ENCODE results near the gene CCL17.
A peak's percentile ranks its signal among the peaks of the same experiment; 100 is the strongest.

Gene CCL17

GRCh38 chr16:57376313-57376818 lies 28.2 kb upstream of the CCL17 start:
- H3K27ac ChIP-seq = no peak overlapping the region
- no peak overlapping the region for H3K4me3 ChIP-seq (ENCODE audit: low read depth, low read length)
- TF ChIP-seq, protein P1, sequence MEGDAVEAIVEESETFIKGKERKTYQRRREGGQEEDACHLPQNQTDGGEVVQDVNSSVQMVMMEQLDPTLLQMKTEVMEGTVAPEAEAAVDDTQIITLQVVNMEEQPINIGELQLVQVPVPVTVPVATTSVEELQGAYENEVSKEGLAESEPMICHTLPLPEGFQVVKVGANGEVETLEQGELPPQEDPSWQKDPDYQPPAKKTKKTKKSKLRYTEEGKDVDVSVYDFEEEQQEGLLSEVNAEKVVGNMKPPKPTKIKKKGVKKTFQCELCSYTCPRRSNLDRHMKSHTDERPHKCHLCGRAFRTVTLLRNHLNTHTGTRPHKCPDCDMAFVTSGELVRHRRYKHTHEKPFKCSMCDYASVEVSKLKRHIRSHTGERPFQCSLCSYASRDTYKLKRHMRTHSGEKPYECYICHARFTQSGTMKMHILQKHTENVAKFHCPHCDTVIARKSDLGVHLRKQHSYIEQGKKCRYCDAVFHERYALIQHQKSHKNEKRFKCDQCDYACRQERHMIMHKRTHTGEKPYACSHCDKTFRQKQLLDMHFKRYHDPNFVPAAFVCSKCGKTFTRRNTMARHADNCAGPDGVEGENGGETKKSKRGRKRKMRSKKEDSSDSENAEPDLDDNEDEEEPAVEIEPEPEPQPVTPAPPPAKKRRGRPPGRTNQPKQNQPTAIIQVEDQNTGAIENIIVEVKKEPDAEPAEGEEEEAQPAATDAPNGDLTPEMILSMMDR (IDR thresholded peaks at IDR 0.05; ENCODE audit: low read depth, low read length, missing control alignments) = no peak
- in situ Hi-C loops (cut with HindIII; ENCODE audit: low pct_ligation_motif_present, low sequenced_read_pairs) = no loop called here
- no peak for DNase-seq
- peaks cover 7% of the 10 kb centered on the region for H3K27me3 ChIP-seq (replicated peaks)
- no peaks in the 10 kb centered on the region for H3K36me3 ChIP-seq (replicated peaks)

GRCh38 chr16:57377080-57377841 lies 27.3 kb upstream of the CCL17 start:
- TF ChIP-seq, protein P1 (IDR thresholded peaks at IDR 0.05; ENCODE audit: low read depth, low read length, missing control alignments) = no peak
- Histone ChIP-seq H3K4me3 (ENCODE audit: low read depth, low read length) (no peak overlapping the region), H3K27me3 (replicated peaks) (peaks cover 7% of the 10 kb centered on the region), H3K27ac (no peak overlapping the region), H3K36me3 (replicated peaks) (no peaks in the 10 kb centered on the region)
- DNase-seq = no peak
- in situ Hi-C loops (cut with HindIII; ENCODE audit: low pct_ligation_motif_present, low sequenced_read_pairs) = no loop called here

- in situ Hi-C loops (cut with HindIII; ENCODE audit: low pct_ligation_motif_present, low sequenced_read_pairs) = no loop called here
- DNase-seq = no peak
- TF ChIP-seq, protein P1 (IDR thresholded peaks at IDR 0.05; ENCODE audit: low read depth, low read length, missing control alignments) = no peak
- H3K4me3 ChIP-seq (ENCODE audit: low read depth, low read length) = no peak overlapping the region
- peaks cover 4% of the 10 kb centered on the region for H3K27me3 ChIP-seq (replicated peaks)
- no peaks in the 10 kb centered on the region for H3K36me3 ChIP-seq (replicated peaks)
- no peak overlapping the region for H3K27ac ChIP-seq
Measured at GRCh38 chr16:57379579-57379978, 25.0 kb upstream of the CCL17 start.

- no peak overlapping the region for H3K4me3 ChIP-seq (ENCODE audit: low read depth, low read length)
- H3K36me3 ChIP-seq (replicated peaks) = no peaks in the 10 kb centered on the region
- TF ChIP-seq, protein P1 (IDR thresholded peaks at IDR 0.05; ENCODE audit: low read depth, low read length, missing control alignments) = no peak
- in situ Hi-C loops (cut with HindIII; ENCODE audit: low pct_ligation_motif_present, low sequenced_read_pairs) = no loop called here
- DNase-seq = peak; percentile 8
- H3K27me3 ChIP-seq (replicated peaks) = peaks cover 4% of the 10 kb centered on the region
- no peak overlapping the region for H3K27ac ChIP-seq
Measured at GRCh38 chr16:57380671-57381462, 23.7 kb upstream of the CCL17 start.

DNA sequence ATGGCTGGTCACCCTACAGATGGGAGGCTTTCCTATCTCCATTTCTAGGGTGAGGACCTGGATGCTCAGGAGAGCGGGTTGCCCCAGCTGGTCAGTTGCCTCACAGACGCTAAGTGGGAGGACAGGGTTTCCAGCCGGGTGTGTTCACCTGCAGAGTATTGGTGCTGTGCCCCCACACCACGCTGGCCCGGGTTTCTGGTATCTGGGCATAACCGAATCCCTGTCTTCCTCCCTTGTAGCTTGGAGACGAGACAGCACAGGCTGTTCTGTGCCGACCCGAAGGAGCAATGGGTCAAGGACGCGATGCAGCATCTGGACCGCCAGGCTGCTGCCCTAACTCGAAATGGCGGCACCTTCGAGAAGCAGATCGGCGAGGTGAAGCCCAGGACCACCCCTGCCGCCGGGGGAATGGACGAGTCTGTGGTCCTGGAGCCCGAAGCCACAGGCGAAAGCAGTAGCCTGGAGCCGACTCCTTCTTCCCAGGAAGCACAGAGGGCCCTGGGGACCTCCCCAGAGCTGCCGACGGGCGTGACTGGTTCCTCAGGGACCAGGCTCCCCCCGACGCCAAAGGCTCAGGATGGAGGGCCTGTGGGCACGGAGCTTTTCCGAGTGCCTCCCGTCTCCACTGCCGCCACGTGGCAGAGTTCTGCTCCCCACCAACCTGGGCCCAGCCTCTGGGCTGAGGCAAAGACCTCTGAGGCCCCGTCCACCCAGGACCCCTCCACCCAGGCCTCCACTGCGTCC lies 22.6 kb upstream of the CCL17 start:
- H3K36me3 ChIP-seq (replicated peaks) = no peaks in the 10 kb centered on the region
- no peak for DNase-seq
- no peak overlapping the region for H3K4me3 ChIP-seq (ENCODE audit: low read depth, low read length)
- in situ Hi-C loops (cut with HindIII; ENCODE audit: low pct_ligation_motif_present, low sequenced_read_pairs) = no loop called here
- peaks cover 2% of the 10 kb centered on the region for H3K27me3 ChIP-seq (replicated peaks)
- TF ChIP-seq, protein P1 (IDR thresholded peaks at IDR 0.05; ENCODE audit: low read depth, low read length, missing control alignments) = no peak
- H3K27ac ChIP-seq = no peak overlapping the region
